Measurements from ENCODE around the gene BAIAP2L1.

The BAIAP2L1 gene

GRCh38 chr7:98248156-98248555 lies 152.7 kb downstream of the BAIAP2L1 start:
- DNase-seq (ENCODE audit: low spot score): no peak
- no peak for TF ChIP-seq CTCF (IDR thresholded peaks at IDR 0.05; ENCODE audit: extremely low read depth, insufficient read depth, missing control alignments)
- in situ Hi-C loops (cut with MboI; ENCODE audit: low pct_unique_long_range_greater_than_20kb, low sequenced_read_pairs, unreplicated experiment): no loop called here

- TF ChIP-seq CTCF (IDR thresholded peaks at IDR 0.05; ENCODE audit: extremely low read depth, insufficient read depth, missing control alignments): no peak
- no peak for DNase-seq (ENCODE audit: low spot score)
- in situ Hi-C loops (cut with MboI; ENCODE audit: low pct_unique_long_range_greater_than_20kb, low sequenced_read_pairs, unreplicated experiment): no loop called here
These were observed 156.0 kb downstream of the BAIAP2L1 start for GRCh38 chr7:98244871-98245270.

- DNase-seq (ENCODE audit: low spot score): no peak
- in situ Hi-C loops (cut with MboI; ENCODE audit: low pct_unique_long_range_greater_than_20kb, low sequenced_read_pairs, unreplicated experiment): no loop called here
- TF ChIP-seq CTCF (IDR thresholded peaks at IDR 0.05; ENCODE audit: extremely low read depth, insufficient read depth, missing control alignments): no peak
These were observed 158.0 kb downstream of the BAIAP2L1 start for GRCh38 chr7:98242934-98243333.

- in situ Hi-C loops (cut with MboI; ENCODE audit: low pct_unique_long_range_greater_than_20kb, low sequenced_read_pairs, unreplicated experiment): no loop called here
- no peak for TF ChIP-seq CTCF (IDR thresholded peaks at IDR 0.05; ENCODE audit: extremely low read depth, insufficient read depth, missing control alignments)
- no peak for DNase-seq (ENCODE audit: low spot score)
These were observed 158.5 kb downstream of the BAIAP2L1 start for GRCh38 chr7:98242342-98242741.

GRCh38 chr7:98241674-98242241 lies 159.1 kb downstream of the BAIAP2L1 start:
- TF ChIP-seq CTCF (IDR thresholded peaks at IDR 0.05; ENCODE audit: extremely low read depth, insufficient read depth, missing control alignments): no peak
- no peak for DNase-seq (ENCODE audit: low spot score)
- in situ Hi-C loops (cut with MboI; ENCODE audit: low pct_unique_long_range_greater_than_20kb, low sequenced_read_pairs, unreplicated experiment): no loop called here

All from GM13977 (cell line).